Gastroesophageal sphincter (tissue), 4 donors: ENCODE measurements around the gene UNC5A. TPM values are rescaled to one million over a fixed set of nuclear protein-coding genes. Genes with fewer than 3 reads are reported as not detected.

ENCODE experiments used
- ATAC-seq: fragments of 150-250 bp; one replicate; pipeline ENCODE4 v1.9.1; 2016; ENCODE audit warnings: mild to moderate bottlenecking, moderate library complexity
- H3K27ac ChIP-seq, 4 donors: fragments of 200-600 bp; sonication (generic) in 3 of 4; 1 replicate in 3 of 4; 2 replicates in 1 of 4; pipeline ENCODE4 v1.5.1; 2016 to 2019
- H3K27me3 ChIP-seq: fragments of 200-600 bp; sonication (generic); one replicate; pipeline ENCODE4 v1.5.1; 2019
- H3K36me3 ChIP-seq, 2 donors: fragments of 200-600 bp; sonication (generic); one replicate each; pipeline ENCODE4 v1.5.1; 2019; ENCODE audit warnings: control low read depth in 1 of 2
- H3K4me1 ChIP-seq, 3 donors: fragments of 200-600 bp; sonication (generic); 1 replicate in 2 of 3; 2 replicates in 1 of 3; pipeline ENCODE4 v1.5.1; 2016 to 2019; ENCODE audit warnings: control low read depth in 2 of 3
- H3K4me3 ChIP-seq, 2 donors: fragments of 200-600 bp; sonication (generic); one replicate each; pipeline ENCODE4 v1.5.1; 2019; ENCODE audit warnings: mild to moderate bottlenecking in 1 of 2, moderate library complexity in 1 of 2
- H3K9me3 ChIP-seq, 3 donors: fragments of 200-600 bp; sonication (generic); one replicate each; pipeline ENCODE4 v1.5.1; 2017 to 2019; ENCODE audit warnings: control low read depth in 2 of 3
- EP300 ChIP-seq: sonication (generic); formaldehyde crosslinking; IDR thresholded peaks from one replicate; pipeline ENCODE4 v1.6.1; 2017; ENCODE audit warnings: antibody characterized with exemption, mild to moderate bottlenecking
- POLR2A ChIP-seq, 2 donors: fragments of 450-650 bp; IDR thresholded peaks; one replicate each; pipeline ENCODE4 v1.6.1; 2017; ENCODE audit warnings: antibody characterized with exemption in 2 of 2, mild to moderate bottlenecking in 2 of 2, moderate library complexity in 1 of 2
- POLR2AphosphoS5 ChIP-seq: sonication (generic); formaldehyde crosslinking; IDR thresholded peaks from one replicate; pipeline ENCODE4 v1.6.1; 2017; ENCODE audit warnings: antibody characterized with exemption
- WGBS, 2 donors: methylation state at CpG; one replicate each; pipeline ENCODE4 v1.1.5; 2018; ENCODE audit warnings: low coverage in 1 of 2; 5-methylcytosine and 5-hydroxymethylcytosine counted together
- total RNA-seq, 4 donors: library from RNA; depleted of rRNA; stranded (reverse); fragments of >200 nt; gene quantifications; one replicate each; pipeline ENCODE4 v1.1.0, GENCODE V29; 2016
- TF ChIP-seq, protein P1 (sequence below), 4 experiments: fragments of 200-600 bp in 2 of 4; fragments of 450-650 bp in 2 of 4; sonication (generic) in 1 of 4; IDR thresholded peaks; one replicate each; pipeline ENCODE4 v1.5.1; 2017 to 2019; ENCODE audit warnings: antibody characterized with exemption in 4 of 4, mild to moderate bottlenecking in 2 of 4, moderate library complexity in 2 of 4

The UNC5A gene
- total RNA-seq, 4 donors from 2014 or later = 0.27 TPM; not detected in 3

GRCh38 chr5:176915906-176916305 is 105.5 kb downstream of the UNC5A start:
- 51 to 62% methylated on average over 2 of the region's 2 CpGs for WGBS, 2 donors
- Histone ChIP-seq H3K36me3 (peaks cover 0 to 49% of the 10 kb centered on the region in 2 donors), H3K27me3 (no peaks in the 10 kb centered on the region), H3K27ac (no peak overlapping the region), H3K4me1 (no peaks in the 10 kb centered on the region), H3K4me3 (no peak overlapping the region), H3K9me3 (no peaks in the 10 kb centered on the region)
- TF ChIP-seq POLR2A (IDR thresholded peaks at IDR 0.05) (no peak), POLR2AphosphoS5 (no peak), EP300 (no peak)
- TF ChIP-seq, protein P1, sequence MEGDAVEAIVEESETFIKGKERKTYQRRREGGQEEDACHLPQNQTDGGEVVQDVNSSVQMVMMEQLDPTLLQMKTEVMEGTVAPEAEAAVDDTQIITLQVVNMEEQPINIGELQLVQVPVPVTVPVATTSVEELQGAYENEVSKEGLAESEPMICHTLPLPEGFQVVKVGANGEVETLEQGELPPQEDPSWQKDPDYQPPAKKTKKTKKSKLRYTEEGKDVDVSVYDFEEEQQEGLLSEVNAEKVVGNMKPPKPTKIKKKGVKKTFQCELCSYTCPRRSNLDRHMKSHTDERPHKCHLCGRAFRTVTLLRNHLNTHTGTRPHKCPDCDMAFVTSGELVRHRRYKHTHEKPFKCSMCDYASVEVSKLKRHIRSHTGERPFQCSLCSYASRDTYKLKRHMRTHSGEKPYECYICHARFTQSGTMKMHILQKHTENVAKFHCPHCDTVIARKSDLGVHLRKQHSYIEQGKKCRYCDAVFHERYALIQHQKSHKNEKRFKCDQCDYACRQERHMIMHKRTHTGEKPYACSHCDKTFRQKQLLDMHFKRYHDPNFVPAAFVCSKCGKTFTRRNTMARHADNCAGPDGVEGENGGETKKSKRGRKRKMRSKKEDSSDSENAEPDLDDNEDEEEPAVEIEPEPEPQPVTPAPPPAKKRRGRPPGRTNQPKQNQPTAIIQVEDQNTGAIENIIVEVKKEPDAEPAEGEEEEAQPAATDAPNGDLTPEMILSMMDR (IDR thresholded peaks at IDR 0.05) = no peak
- no peak for ATAC-seq

GRCh38 chr5:176916337-176916736 is 106.0 kb downstream of the UNC5A start:
- no peak overlapping the region for H3K27ac ChIP-seq
- TF ChIP-seq, protein P1 (IDR thresholded peaks at IDR 0.05) = no peak
- TF ChIP-seq POLR2AphosphoS5 = no peak
- no peak for TF ChIP-seq EP300
- no peak for TF ChIP-seq POLR2A (IDR thresholded peaks at IDR 0.05)
- H3K4me1 ChIP-seq = no peaks in the 10 kb centered on the region
- no peaks in the 10 kb centered on the region for H3K27me3 ChIP-seq
- H3K36me3 ChIP-seq = peaks cover 0 to 45% of the 10 kb centered on the region in 2 donors
- H3K9me3 ChIP-seq = no peaks in the 10 kb centered on the region
- no peak overlapping the region for H3K4me3 ChIP-seq
- ATAC-seq = no peak

DNA sequence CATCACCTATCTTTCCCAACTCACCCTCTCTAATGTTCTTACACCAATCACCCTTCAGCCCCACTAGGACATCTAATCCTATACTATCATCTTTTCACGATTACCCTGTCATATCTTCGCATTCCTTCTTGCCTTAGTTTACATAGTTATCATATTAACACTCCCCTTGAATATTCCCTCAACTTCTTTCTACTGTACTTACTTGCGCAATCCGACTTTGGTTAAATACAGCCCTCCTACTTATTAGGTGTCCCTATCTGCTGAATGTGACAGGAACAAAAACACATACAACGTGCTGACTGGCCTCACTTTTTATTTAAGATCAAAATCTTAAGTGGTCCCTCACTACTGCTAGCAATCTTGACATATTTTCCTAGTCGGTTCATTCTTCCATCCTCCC is 108.3 kb downstream of the UNC5A start:
- peaks cover 0 to 42% of the 10 kb centered on the region in 2 donors for H3K36me3 ChIP-seq
- H3K27ac ChIP-seq = no peak overlapping the region
- WGBS, 2 donors = 91% methylated on average over 6 of the region's 6 CpGs
- no peak for ATAC-seq
- TF ChIP-seq, protein P1 (IDR thresholded peaks at IDR 0.05) = no peak
- TF ChIP-seq POLR2AphosphoS5 (no peak), POLR2A (IDR thresholded peaks at IDR 0.05) (no peak), EP300 (no peak)
- no peak overlapping the region for H3K4me3 ChIP-seq
- no peaks in the 10 kb centered on the region for H3K27me3 ChIP-seq
- H3K4me1 ChIP-seq = no peaks in the 10 kb centered on the region
- no peaks in the 10 kb centered on the region for H3K9me3 ChIP-seq

GRCh38 chr5:176921714-176922113 is 111.4 kb downstream of the UNC5A start:
- Histone ChIP-seq H3K27me3 (no peaks in the 10 kb centered on the region), H3K4me1 (no peaks in the 10 kb centered on the region), H3K27ac (no peak overlapping the region), H3K4me3 (no peak overlapping the region), H3K36me3 (peaks cover 0 to 28% of the 10 kb centered on the region in 2 donors), H3K9me3 (no peaks in the 10 kb centered on the region)
- 55 to 76% methylated on average over 3 of the region's 3 CpGs for WGBS, 2 donors
- ATAC-seq = no peak
- TF ChIP-seq, protein P1 (IDR thresholded peaks at IDR 0.05) = no peak
- no peak for TF ChIP-seq POLR2AphosphoS5
- TF ChIP-seq POLR2A (IDR thresholded peaks at IDR 0.05) = no peak
- TF ChIP-seq EP300 = no peak

- H3K36me3 ChIP-seq = peaks cover 0 to 19% of the 10 kb centered on the region in 2 donors
- TF ChIP-seq, protein P1 (IDR thresholded peaks at IDR 0.05) = no peak
- TF ChIP-seq EP300 = no peak
- no peak for TF ChIP-seq POLR2A (IDR thresholded peaks at IDR 0.05)
- no peak for TF ChIP-seq POLR2AphosphoS5
- no peak for ATAC-seq
- no peaks in the 10 kb centered on the region for H3K9me3 ChIP-seq
- WGBS, 2 donors = 80 to 85% methylated on average over 2 of the region's 2 CpGs
- no peaks in the 10 kb centered on the region for H3K4me1 ChIP-seq
- no peak overlapping the region for H3K27ac ChIP-seq
- no peak overlapping the region for H3K4me3 ChIP-seq
- H3K27me3 ChIP-seq = no peaks in the 10 kb centered on the region
Measured at GRCh38 chr5:176922817-176923216, 112.5 kb downstream of the UNC5A start.
